HCT116 (cell line): ENCODE measurements around the gene ZNF708. TPM values are rescaled to one million over a fixed set of nuclear protein-coding genes. Genes with fewer than 3 reads are reported as not detected.

Source experiments
- ATAC-seq: fragments of 200-7000 bp; cut with Tn5 transposase; 2 replicates; pipeline ENCODE4 v1.9.1; 2020; ENCODE audit warnings: mild to moderate bottlenecking, moderate library complexity
- BruUV-seq: library from RNA; stranded (reverse); fragments of 400-500 nt; replicated peaks from 2 replicates; lab custom pipeline; 2021; lab: Mats Ljungman, UMichigan
- CTCF ChIA-PET: fragments of 300-600 bp; sonication (Branson Sonifier 250); formaldehyde crosslinking; loops from one replicate; lab custom pipeline; 2021; ENCODE audit warnings: antibody characterized with exemption; lab: Charles Lee
- POLR2A ChIA-PET: fragments of 300-600, 350-600 bp; sonication (Branson Sonifier 250); formaldehyde crosslinking; loops from one replicate; lab custom pipeline; 2021; ENCODE audit warnings: antibody characterized with exemption; lab: Charles Lee
- RAD21 ChIA-PET, 2 experiments: fragments of 300-600 bp; sonication (Branson Sonifier 250); formaldehyde crosslinking; loops; one replicate each; lab custom pipeline; 2023; ENCODE audit warnings: low total read pairs in 2 of 2; ENCODE audit not compliant: uncharacterized antibody in 2 of 2, unreplicated experiment in 2 of 2, low non-redundant PET in 1 of 2; lab: Charles Lee
- DNase-seq: peaks from one replicate; pipeline ENCODE4 v3.0.0-alpha.2; 2010; ENCODE audit warnings: low read depth, low spot score
- H2AFZ ChIP-seq: fragments of 200-600 bp; shearing (Covaris generic), sonication (generic); 2 replicates; pipeline ENCODE4 v1.6.1; 2017; ENCODE audit warnings: low read depth, mixed run types, mixed read lengths, antibody characterized with exemption, low read length; ENCODE audit not compliant: poor library complexity, severe bottlenecking
- H3K27ac ChIP-seq: 2 replicates; pipeline ENCODE4 v1.5.1; 2012; ENCODE audit warnings: low read depth, low read length
- H3K27me3 ChIP-seq: fragments of 200-600 bp; sonication (generic); 2 replicates; pipeline ENCODE4 v1.6.1; 2016; ENCODE audit warnings: mixed run types, low read length, mixed read lengths; ENCODE audit not compliant: insufficient read depth
- H3K36me3 ChIP-seq, 2 experiments: fragments of 200-500 bp in 1 of 2; fragments of 200-600 bp in 1 of 2; sonication (Bioruptor generic) in 1 of 2; sonication (generic) in 1 of 2; 2 replicates each; pipeline versions ENCODE4 v1.5.1 to v1.6.1; 2014 to 2016; ENCODE audit warnings: low read length in 2 of 2, inconsistent platforms in 1 of 2, mixed read lengths in 1 of 2, mixed run types in 1 of 2; ENCODE audit not compliant: insufficient read depth in 2 of 2, control insufficient read depth in 1 of 2
- H3K4me1 ChIP-seq, 2 experiments: fragments of 200-600 bp in 1 of 2; sonication (generic) in 1 of 2; 2 replicates each; pipeline versions ENCODE4 v1.5.1 to v1.6.1; 2012 to 2017; ENCODE audit warnings: low read length in 2 of 2, inconsistent platforms in 1 of 2, mild to moderate bottlenecking in 1 of 2, mixed read lengths in 1 of 2, mixed run types in 1 of 2, moderate library complexity in 1 of 2; ENCODE audit not compliant: insufficient read depth in 2 of 2, control insufficient read depth in 1 of 2
- H3K4me2 ChIP-seq: fragments of 200-600 bp; sonication (generic); 2 replicates; pipeline ENCODE4 v1.6.1; 2017; ENCODE audit warnings: mixed run types, low read length, mixed read lengths
- H3K4me3 ChIP-seq, 2 experiments: fragments of 200-600 bp in 1 of 2; sonication (generic) in 1 of 2; replicated peaks in 1 of 2; 2 replicates each; pipeline ENCODE4 v1.5.1; 2011 to 2016; ENCODE audit warnings: low read length in 2 of 2, control low read depth in 1 of 2, low read depth in 1 of 2, mild to moderate bottlenecking in 1 of 2, mixed read lengths in 1 of 2, mixed run types in 1 of 2
- H3K79me2 ChIP-seq: fragments of 200-600 bp; sonication (generic); 2 replicates; pipeline ENCODE4 v1.6.1; 2017; ENCODE audit warnings: mild to moderate bottlenecking, mixed run types, low read length, moderate library complexity, mixed read lengths; ENCODE audit not compliant: insufficient read depth
- H3K9ac ChIP-seq: fragments of 200-600 bp; sonication (generic); 2 replicates; pipeline ENCODE4 v1.6.1; 2016; ENCODE audit warnings: low read length, mixed read lengths
- H3K9me2 ChIP-seq: fragments of 200-600 bp; sonication (generic), shearing (Covaris generic); 2 replicates; pipeline ENCODE4 v1.6.1; 2017; ENCODE audit warnings: mixed run types, mild to moderate bottlenecking, moderate library complexity; ENCODE audit not compliant: insufficient read depth
- H3K9me3 ChIP-seq, 2 experiments: fragments of 200-500 bp in 1 of 2; fragments of 200-600 bp in 1 of 2; sonication (Bioruptor generic) in 1 of 2; sonication (generic) in 1 of 2; 2 replicates each; pipeline ENCODE4 v1.6.1; 2014 to 2017; ENCODE audit warnings: low read length in 2 of 2, mixed read lengths in 2 of 2, inconsistent platforms in 1 of 2, low read depth in 1 of 2, mild to moderate bottlenecking in 1 of 2, mixed run types in 1 of 2, moderate library complexity in 1 of 2; ENCODE audit not compliant: control insufficient read depth in 1 of 2, insufficient read depth in 1 of 2
- H4K20me1 ChIP-seq: fragments of 200-600 bp; sonication (generic), shearing (Covaris generic); 2 replicates; pipeline ENCODE4 v1.6.1; 2017; ENCODE audit warnings: mixed run types, mild to moderate bottlenecking, moderate library complexity; ENCODE audit not compliant: insufficient read depth
- ATF3 ChIP-seq: IDR thresholded peaks from 2 replicates; pipeline ENCODE4 v1.6.1; 2012
- CBX3 ChIP-seq: IDR thresholded peaks from 2 replicates; pipeline ENCODE4 v1.6.1; 2012; ENCODE audit warnings: low read depth
- CEBPB ChIP-seq: IDR thresholded peaks from 2 replicates; pipeline ENCODE4 v1.6.1; 2012; ENCODE audit warnings: low read depth
- EGR1 ChIP-seq: IDR thresholded peaks from 2 replicates; pipeline ENCODE4 v1.6.1; 2012; ENCODE audit warnings: low read depth
- ELF1 ChIP-seq: IDR thresholded peaks from 2 replicates; pipeline ENCODE4 v1.6.1; 2012; ENCODE audit warnings: low read depth, borderline replicate concordance
- EZH2 ChIP-seq: fragments of 200-600 bp; sonication (generic); IDR thresholded peaks from 2 replicates; pipeline ENCODE4 v1.6.1; 2017; ENCODE audit warnings: antibody characterized with exemption, mixed run types
- EZH2phosphoT487 ChIP-seq: fragments of 200-600 bp; IDR thresholded peaks from 2 replicates; pipeline ENCODE4 v1.6.1; 2018; ENCODE audit warnings: antibody characterized with exemption, borderline replicate concordance
- JUND ChIP-seq: IDR thresholded peaks from 2 replicates; pipeline ENCODE4 v1.6.1; 2012
- MAX ChIP-seq: IDR thresholded peaks from 2 replicates; pipeline ENCODE4 v1.6.1; 2012
- POLR2AphosphoS5 ChIP-seq: IDR thresholded peaks from 2 replicates; pipeline ENCODE4 v1.6.1; 2011; ENCODE audit warnings: mild to moderate bottlenecking, low read depth, low read length, moderate library complexity
- RAD21 ChIP-seq: IDR thresholded peaks from 2 replicates; pipeline ENCODE4 v1.6.1; 2012; ENCODE audit warnings: low read depth, mild to moderate bottlenecking
- REST ChIP-seq: IDR thresholded peaks from 2 replicates; pipeline ENCODE4 v1.6.1; 2012; ENCODE audit warnings: low read depth
- SIN3A ChIP-seq: IDR thresholded peaks from 2 replicates; pipeline ENCODE4 v1.6.1; 2012; ENCODE audit warnings: low read depth
- SRF ChIP-seq: IDR thresholded peaks from 2 replicates; pipeline ENCODE4 v1.6.1; 2012; ENCODE audit warnings: low read depth
- TCF7L2 ChIP-seq: IDR thresholded peaks from 2 replicates; pipeline ENCODE4 v1.7.0; 2011; ENCODE audit warnings: borderline replicate concordance, inconsistent platforms; ENCODE audit not compliant: insufficient read depth, insufficient read length; ENCODE audit errors: extremely low read depth
- YY1 ChIP-seq: IDR thresholded peaks from 2 replicates; pipeline ENCODE4 v1.6.1; 2011; ENCODE audit warnings: low read length, low read depth, moderate library complexity, mild to moderate bottlenecking; ENCODE audit not compliant: insufficient replicate concordance; ENCODE audit errors: extremely low read depth
- ZFX ChIP-seq: fragments of 450-650 bp; IDR thresholded peaks from 2 replicates; pipeline ENCODE4 v1.6.1; 2017
- ZNF274 ChIP-seq: fragments of 200-500 bp; sonication (Bioruptor generic); IDR thresholded peaks from 2 replicates; pipeline ENCODE4 v1.6.1; 2014; ENCODE audit warnings: mild to moderate bottlenecking, low read depth, low read length, inconsistent platforms
- intact Hi-C: fragments of 100-400 bp; cut with micrococcal nuclease; formaldehyde crosslinking; loops from 2 replicates; pipeline ENCODE4 v1.10.0; 2022
- total RNA-seq: library from RNA; stranded (reverse); gene quantifications from one replicate; pipeline ENCODE4 v1.2.1, GENCODE V29; 2021; ENCODE audit not compliant: unreplicated experiment
- TF ChIP-seq, protein P1 (sequence below), 3 experiments: fragments of 200-600 bp in 1 of 3; sonication (generic) in 1 of 3; IDR thresholded peaks in 2 of 3; conservative IDR thresholded peaks in 1 of 3; 2 replicates each; pipeline ENCODE4 v1.5.1; 2012 to 2017; ENCODE audit warnings: low read depth in 2 of 3, low read length in 2 of 3, antibody characterized with exemption in 1 of 3, borderline replicate concordance in 1 of 3, control low read depth in 1 of 3, mild to moderate bottlenecking in 1 of 3, mixed read lengths in 1 of 3, mixed run types in 1 of 3, moderate library complexity in 1 of 3; ENCODE audit not compliant: insufficient read depth in 1 of 3

The ZNF708 gene
- total RNA-seq, 1 experiment from 2014 or later = 5.3 TPM

DNA sequence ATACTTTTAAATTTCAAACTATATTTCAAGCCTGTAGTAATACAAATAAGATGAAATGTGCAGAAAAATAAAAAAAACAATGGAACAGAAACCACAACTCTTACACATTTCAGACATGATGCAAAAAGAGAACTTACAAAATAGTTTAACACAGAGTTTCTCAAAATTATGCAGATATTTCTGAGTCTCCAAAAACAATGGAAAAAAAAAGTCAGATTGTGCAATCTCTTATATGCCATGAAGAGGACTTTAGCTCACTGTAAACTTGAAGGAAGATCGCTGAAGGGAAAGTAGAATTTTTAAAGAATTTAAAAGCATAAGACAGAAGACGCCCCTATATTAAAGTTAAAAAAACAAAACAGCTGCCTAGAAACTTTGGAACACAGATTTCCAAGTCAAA, 20.4 kb downstream of the ZNF708 start:
- Histone ChIP-seq H3K36me3 (peaks cover 0 to 3% of the 10 kb centered on the region in 2 experiments; a peak in 3 of 4 replicates), H3K27ac (no peak overlapping the region), H3K4me1 (no peaks in the 10 kb centered on the region), H2AFZ (no peak overlapping the region), H3K27me3 (no peaks in the 10 kb centered on the region), H3K9me2 (no peaks in the 10 kb centered on the region), H3K4me3 (no peak overlapping the region), H3K9ac (no peak overlapping the region), H3K4me2 (no peak overlapping the region), H3K79me2 (no peaks in the 10 kb centered on the region), H4K20me1 (no peaks in the 10 kb centered on the region), H3K9me3 (no peaks in the 10 kb centered on the region)
- TF ChIP-seq ZNF274 (no peak), CEBPB (no peak), ZFX (no peak), MAX (no peak), JUND (no peak), SRF (no peak), EZH2phosphoT487 (no peak), EGR1 (no peak), TCF7L2 (no peak), ELF1 (no peak), RAD21 (no peak), ATF3 (no peak), YY1 (no peak), EZH2 (no peak), POLR2AphosphoS5 (no peak), CBX3 (no peak), SIN3A (no peak), REST (no peak)
- TF ChIP-seq, protein P1, sequence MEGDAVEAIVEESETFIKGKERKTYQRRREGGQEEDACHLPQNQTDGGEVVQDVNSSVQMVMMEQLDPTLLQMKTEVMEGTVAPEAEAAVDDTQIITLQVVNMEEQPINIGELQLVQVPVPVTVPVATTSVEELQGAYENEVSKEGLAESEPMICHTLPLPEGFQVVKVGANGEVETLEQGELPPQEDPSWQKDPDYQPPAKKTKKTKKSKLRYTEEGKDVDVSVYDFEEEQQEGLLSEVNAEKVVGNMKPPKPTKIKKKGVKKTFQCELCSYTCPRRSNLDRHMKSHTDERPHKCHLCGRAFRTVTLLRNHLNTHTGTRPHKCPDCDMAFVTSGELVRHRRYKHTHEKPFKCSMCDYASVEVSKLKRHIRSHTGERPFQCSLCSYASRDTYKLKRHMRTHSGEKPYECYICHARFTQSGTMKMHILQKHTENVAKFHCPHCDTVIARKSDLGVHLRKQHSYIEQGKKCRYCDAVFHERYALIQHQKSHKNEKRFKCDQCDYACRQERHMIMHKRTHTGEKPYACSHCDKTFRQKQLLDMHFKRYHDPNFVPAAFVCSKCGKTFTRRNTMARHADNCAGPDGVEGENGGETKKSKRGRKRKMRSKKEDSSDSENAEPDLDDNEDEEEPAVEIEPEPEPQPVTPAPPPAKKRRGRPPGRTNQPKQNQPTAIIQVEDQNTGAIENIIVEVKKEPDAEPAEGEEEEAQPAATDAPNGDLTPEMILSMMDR (IDR thresholded peaks at IDR 0.05 in 2 of 3, conservative IDR thresholded peaks at IDR 0.05 in 1 of 3; ENCODE audit: borderline replicate concordance in 1 of 3, insufficient read depth in 1 of 3, low read depth in 2 of 3, low read length in 2 of 3) = no peak
- DNase-seq = no peak
- POLR2A ChIA-PET = no interaction called here
- intact Hi-C loops = no loop called here
- ATAC-seq = no peak
- CTCF ChIA-PET = no interaction called here
- BruUV-seq = no TSS peak
- RAD21 ChIA-PET = no interaction called here
